Esophagus muscularis mucosa (tissue), 4 donors: Measurements from ENCODE around the gene DUSP7. TPM values are rescaled to one million over a fixed set of nuclear protein-coding genes. Genes with fewer than 3 reads are reported as not detected.

Source experiments
- DNase-seq: peaks from one replicate; pipeline ENCODE4 v3.0.0-alpha.2; 2017; ENCODE audit errors: extremely low spot score
- H3K27ac ChIP-seq, 4 donors: fragments of 200-600 bp; sonication (generic); replicated peaks in 1 of 4; 1 replicate in 3 of 4; 2 replicates in 1 of 4; pipeline ENCODE4 v1.5.1; 2016 to 2019; ENCODE audit warnings: mild to moderate bottlenecking in 1 of 4
- H3K27me3 ChIP-seq, 4 donors: fragments of 200-600 bp; sonication (generic); one replicate each; pipeline versions ENCODE4 v1.5.1 to v1.6.0; 2016 to 2019
- H3K36me3 ChIP-seq, 4 donors: fragments of 200-600 bp; sonication (generic); one replicate each; pipeline ENCODE4 v1.5.1; 2016 to 2019
- H3K4me1 ChIP-seq, 4 donors: fragments of 200-600 bp; sonication (generic); one replicate each; pipeline ENCODE4 v1.5.1; 2016 to 2019
- H3K4me3 ChIP-seq, 4 donors: fragments of 200-600 bp; sonication (generic); 1 replicate in 2 of 4; 2 replicates in 2 of 4; pipeline ENCODE4 v1.5.1; 2016 to 2019; ENCODE audit warnings: mild to moderate bottlenecking in 4 of 4, moderate library complexity in 1 of 4
- H3K9me3 ChIP-seq, 4 donors: fragments of 200-600 bp; sonication (generic); 1 replicate in 3 of 4; 2 replicates in 1 of 4; pipeline ENCODE4 v1.5.1; 2016 to 2019
- CTCF ChIP-seq, 3 experiments: fragments of 200-600 bp in 2 of 3; fragments of 450-650 bp in 1 of 3; sonication (generic) in 2 of 3; IDR thresholded peaks; one replicate each; pipeline ENCODE4 v1.5.1; 2017 to 2019; ENCODE audit warnings: antibody characterized with exemption in 3 of 3, mild to moderate bottlenecking in 2 of 3, moderate library complexity in 1 of 3
- EP300 ChIP-seq: sonication (generic); formaldehyde crosslinking; IDR thresholded peaks from one replicate; pipeline ENCODE4 v1.6.1; 2017; ENCODE audit warnings: antibody characterized with exemption
- POLR2A ChIP-seq: fragments of 450-650 bp; IDR thresholded peaks from one replicate; pipeline ENCODE4 v1.6.1; 2017; ENCODE audit warnings: antibody characterized with exemption, moderate library complexity, mild to moderate bottlenecking, low read depth
- POLR2AphosphoS5 ChIP-seq, 2 donors: sonication (generic); formaldehyde crosslinking; IDR thresholded peaks; one replicate each; pipeline ENCODE4 v1.6.1; 2017; ENCODE audit warnings: antibody characterized with exemption in 2 of 2
- WGBS: methylation state at CpG from one replicate; pipeline ENCODE4 v1.1.5; 2018; 5-methylcytosine and 5-hydroxymethylcytosine counted together
- intact Hi-C: fragments of 100-400 bp; cut with DNase I; formaldehyde crosslinking; loops from one replicate; pipeline ENCODE4 v1.15.1; 2023
- total RNA-seq, 4 donors: library from RNA; depleted of rRNA; stranded (reverse); fragments of >200 nt; gene quantifications; one replicate each; pipeline versions ENCODE4 v1.1.0 to v1.2.1, GENCODE V29; 2016

DUSP7 gene
- total RNA-seq, 4 donors from 2014 or later: 10.0 to 23.5 (median 15.9) TPM

- Histone ChIP-seq H3K4me3 (no peak overlapping the region), H3K27me3 (peaks cover 0 to 12% (median 0%) of the 10 kb centered on the region in 4 donors), H3K9me3 (no peaks in the 10 kb centered on the region), H3K4me1 (peaks cover 27 to 34% (median 32%) of the 10 kb centered on the region in 4 donors), H3K27ac (peak overlapping the region in 1 of 4 donors; percentile 39), H3K36me3 (no peaks in the 10 kb centered on the region)
- WGBS: 57% methylated on average over 16 of the region's 16 CpGs
- TF ChIP-seq POLR2AphosphoS5 (IDR thresholded peaks at IDR 0.05) (no peak), CTCF (IDR thresholded peaks at IDR 0.05) (peak; percentile 38 to 48 (median 46))
- DNase-seq: no peak
- intact Hi-C loops: loop anchor here (2.0 to 10.0 kb wide), 2 partner anchors 51 to 341 kb away; no protein-coding TSS in a partner anchor
Observed at GRCh38 chr3:52004163-52004787, 52.1 kb downstream of the DUSP7 start.

- H3K9me3 ChIP-seq: no peaks in the 10 kb centered on the region
- peaks cover 27 to 34% (median 32%) of the 10 kb centered on the region in 4 donors for H3K4me1 ChIP-seq
- H3K4me3 ChIP-seq: no peak overlapping the region
- no peaks in the 10 kb centered on the region for H3K36me3 ChIP-seq
- 73% methylated on average over 6 of the region's 6 CpGs for WGBS
- H3K27ac ChIP-seq: no peak overlapping the region
- no peak for TF ChIP-seq POLR2AphosphoS5 (IDR thresholded peaks at IDR 0.05)
- no peak for TF ChIP-seq EP300
- TF ChIP-seq POLR2A: no peak
- no peak for TF ChIP-seq CTCF (IDR thresholded peaks at IDR 0.05)
- peaks cover 0 to 25% (median 0%) of the 10 kb centered on the region in 4 donors for H3K27me3 ChIP-seq
- no peak for DNase-seq
- intact Hi-C loops: loop anchor here (10.0 kb wide), 1 partner anchor 342 kb away; no protein-coding TSS in a partner anchor
Observed at GRCh38 chr3:52002748-52003147, 53.6 kb downstream of the DUSP7 start.

DNA sequence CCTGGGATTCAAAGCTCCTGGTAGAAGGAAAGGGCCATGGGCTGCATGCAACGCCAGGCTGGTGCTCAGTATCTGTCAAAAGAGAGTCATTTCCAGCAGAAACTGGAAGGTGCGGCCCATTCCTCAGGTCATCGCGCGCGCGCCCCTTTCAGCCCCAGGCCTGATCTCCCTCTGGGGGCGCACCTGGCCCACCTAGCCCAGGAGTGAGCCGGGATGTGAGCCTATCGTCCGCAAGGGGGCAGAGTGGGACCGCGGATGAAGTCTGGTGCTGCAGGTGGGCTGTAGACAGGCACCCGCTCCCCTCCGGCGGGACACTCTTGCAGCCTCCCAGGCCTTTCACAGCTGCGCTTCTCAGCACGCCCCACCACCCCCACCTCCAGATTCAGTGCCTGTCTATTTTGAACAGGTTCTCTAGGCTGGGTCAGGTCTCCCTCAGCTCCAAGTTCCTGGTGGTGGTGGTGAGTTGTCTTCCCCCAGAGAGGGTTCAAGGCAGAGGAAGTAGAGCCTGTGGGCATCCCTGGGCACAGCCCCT is 54.9 kb downstream of the DUSP7 start:
- peaks cover 0 to 31% (median 0%) of the 10 kb centered on the region in 4 donors for H3K27me3 ChIP-seq
- no peaks in the 10 kb centered on the region for H3K36me3 ChIP-seq
- intact Hi-C loops: loop anchor here (1.0 to 10.0 kb wide), 3 partner anchors 122 to 343 kb away; no protein-coding TSS in a partner anchor
- H3K4me1 ChIP-seq: peaks cover 23 to 32% (median 31%) of the 10 kb centered on the region in 4 donors
- no peak for TF ChIP-seq POLR2A
- peak in 1 of 2 donors; percentile 32 for TF ChIP-seq POLR2AphosphoS5 (IDR thresholded peaks at IDR 0.05)
- TF ChIP-seq EP300: no peak
- TF ChIP-seq CTCF (IDR thresholded peaks at IDR 0.05): peak; percentile 85 to 94 (median 93)
- H3K9me3 ChIP-seq: no peaks in the 10 kb centered on the region
- under 1% methylated on average over 17 of the region's 18 CpGs for WGBS
- H3K4me3 ChIP-seq: no peak overlapping the region
- DNase-seq: peak; percentile 95
- H3K27ac ChIP-seq: no peak overlapping the region

GRCh38 chr3:51999846-52000245 is 56.5 kb downstream of the DUSP7 start:
- intact Hi-C loops: loop anchor here (10.0 kb wide), 1 partner anchor 345 kb away; no protein-coding TSS in a partner anchor
- 69% methylated on average over 2 of the region's 2 CpGs for WGBS
- no peaks in the 10 kb centered on the region for H3K9me3 ChIP-seq
- H3K27me3 ChIP-seq: peaks cover 0 to 31% (median 0%) of the 10 kb centered on the region in 4 donors
- peaks cover 0 to 2% (median 1%) of the 10 kb centered on the region in 4 donors for H3K36me3 ChIP-seq
- DNase-seq: no peak
- peaks cover 10 to 26% (median 24%) of the 10 kb centered on the region in 4 donors for H3K4me1 ChIP-seq
- no peak overlapping the region for H3K27ac ChIP-seq
- no peak overlapping the region for H3K4me3 ChIP-seq
- TF ChIP-seq CTCF (IDR thresholded peaks at IDR 0.05): no peak
- no peak for TF ChIP-seq EP300
- no peak for TF ChIP-seq POLR2A
- TF ChIP-seq POLR2AphosphoS5 (IDR thresholded peaks at IDR 0.05): no peak

Other genes starting within 250 kb of the DUSP7 start
- not detected for gene IQCF2, start 195.0 kb downstream of the DUSP7 start, total RNA-seq
- not detected for gene IQCF5, start 181.0 kb downstream of the DUSP7 start, total RNA-seq
- not detected for gene IQCF1, start 153.2 kb downstream of the DUSP7 start, total RNA-seq
- 10 to 100 TPM in 3 of 4 donors, 1 to 10 TPM in 1; 9.6 to 20.7 (median 15.5) TPM for gene RRP9, start 114.7 kb downstream of the DUSP7 start, total RNA-seq
- 10 to 100 TPM; 22.9 to 37.9 (median 30.1) TPM for gene PARP3, start 114.2 kb downstream of the DUSP7 start, total RNA-seq
- under 1 TPM; 0.11 to 0.42 (median 0.18) TPM for gene GPR62, start 101.2 kb downstream of the DUSP7 start, total RNA-seq
- 100 to 1,000 TPM in 2 of 4 donors, 10 to 100 TPM in 2; 54.4 to 378 (median 139) TPM for gene PCBP4, start 89.1 kb downstream of the DUSP7 start, total RNA-seq
- 10 to 100 TPM; 41.8 to 49.5 (median 46.9) TPM for gene ABHD14B, start 82.5 kb downstream of the DUSP7 start, total RNA-seq
- gene ABHD14A, start 81.5 kb downstream of the DUSP7 start, total RNA-seq: 10 to 100 TPM in 3 of 4 donors, 1 to 10 TPM in 1; 10.0 to 22.3 (median 15.8) TPM
- gene ACY1, start 73.0 kb downstream of the DUSP7 start, total RNA-seq: 10 to 100 TPM in 3 of 4 donors, 1 to 10 TPM in 1; 10.0 to 19.2 (median 15.8) TPM
- 1,000 to 10,000 TPM in 3 of 4 donors, 100 to 1,000 TPM in 1; 786 to 1,908 (median 1,382) TPM for gene RPL29, start 60.7 kb downstream of the DUSP7 start, total RNA-seq
- 1 to 10 TPM in 3 of 4 donors, under 1 TPM in 1; 0.71 to 2.1 (median 1.2) TPM for gene POC1A, start 97.9 kb upstream of the DUSP7 start, total RNA-seq
- 10 to 100 TPM; 31.1 to 50.5 (median 38.9) TPM for gene ALAS1, start 141.6 kb upstream of the DUSP7 start, total RNA-seq
- gene TLR9, start 169.1 kb upstream of the DUSP7 start, total RNA-seq: under 1 TPM in 3 of 4 donors, not detected in 1; 0.13 to 0.69 (median 0.17) TPM
- gene TWF2, start 182.6 kb upstream of the DUSP7 start, total RNA-seq: 10 to 100 TPM; 66.4 to 89.5 (median 79.9) TPM
- 10 to 100 TPM; 24.1 to 35.7 (median 32.4) TPM for gene PPM1M, start 189.2 kb upstream of the DUSP7 start, total RNA-seq
- 100 to 1,000 TPM in 1 of 4 donors, 10 to 100 TPM in 3; 62.6 to 101 (median 80.9) TPM for gene WDR82, start 222.1 kb upstream of the DUSP7 start, total RNA-seq
- 1 to 10 TPM; 4.1 to 5.3 (median 4.8) TPM for gene GLYCTK, start 231.3 kb upstream of the DUSP7 start, total RNA-seq